ENCODE results near the gene PARPBP.

GRCh38 chr12:102119674-102120563 is at the start of gene PARPBP, which contains the start of gene NUP37:
- no peak; a peak in 1 of 4 replicates for TF ChIP-seq REST (IDR thresholded peaks at IDR 0.05; ENCODE audit: insufficient read depth in 1 of 2, low read depth in 2 of 2, low read length in 2 of 2)
- TF ChIP-seq SIN3A (IDR thresholded peaks at IDR 0.05; ENCODE audit: borderline replicate concordance, insufficient read depth, low read length) = peak; percentile 94; the same call in 1 of the 2 replicates
- TF ChIP-seq TAF1 (IDR thresholded peaks at IDR 0.05; ENCODE audit: borderline replicate concordance, insufficient read depth, low read length) = peak; percentile 86

Measured in PFSK-1 (cell line).